Ascending aorta (tissue), 2 donors: ENCODE data around the gene ACTR5. TPM values are rescaled to one million over a fixed set of nuclear protein-coding genes. Genes with fewer than 3 reads are reported as not detected.
A peak's percentile ranks its signal among the peaks of the same experiment; 100 is the strongest.

Source experiments
- DNase-seq, 2 donors: peaks; one replicate each; pipeline ENCODE4 v3.0.0-alpha.2; 2019; ENCODE audit warnings: low spot score in 2 of 2
- H3K27ac ChIP-seq, 2 donors: fragments of 200-600 bp; sonication (generic); one replicate each; pipeline ENCODE4 v1.5.1; 2016 to 2017; ENCODE audit warnings: mild to moderate bottlenecking in 1 of 2
- H3K27me3 ChIP-seq: fragments of 200-600 bp; sonication (generic); one replicate; pipeline ENCODE4 v1.5.1; 2017
- H3K36me3 ChIP-seq, 2 donors: fragments of 200-600 bp; sonication (generic); one replicate each; pipeline ENCODE4 v1.5.1; 2016
- H3K4me1 ChIP-seq, 2 donors: fragments of 200-600 bp; sonication (generic); one replicate each; pipeline ENCODE4 v1.5.1; 2016 to 2017; ENCODE audit warnings: mild to moderate bottlenecking in 1 of 2
- H3K4me3 ChIP-seq, 2 donors: fragments of 200-600 bp; sonication (generic); one replicate each; pipeline ENCODE4 v1.5.1; 2016 to 2017; ENCODE audit warnings: mild to moderate bottlenecking in 1 of 2
- H3K9me3 ChIP-seq, 2 donors: fragments of 200-600 bp; sonication (generic); one replicate each; pipeline ENCODE4 v1.5.1; 2016
- intact Hi-C: fragments of 100-400 bp; cut with DNase I; formaldehyde crosslinking; loops from one replicate; pipeline ENCODE4 v1.15.1; 2023
- total RNA-seq: library from RNA; depleted of rRNA; stranded (reverse); fragments of >200 nt; gene quantifications from one replicate; pipeline ENCODE4 v1.1.0, GENCODE V29; 2016
- TF ChIP-seq, protein P1 (sequence below), 3 experiments: fragments of 200-600 bp in 2 of 3; fragments of 450-650 bp in 1 of 3; sonication (generic) in 2 of 3; IDR thresholded peaks; one replicate each; pipeline ENCODE4 v1.5.1; 2016 to 2019; ENCODE audit warnings: antibody characterized with exemption in 3 of 3, mild to moderate bottlenecking in 1 of 3, moderate library complexity in 1 of 3

ACTR5 gene
- total RNA-seq, result 5.9 TPM

DNA sequence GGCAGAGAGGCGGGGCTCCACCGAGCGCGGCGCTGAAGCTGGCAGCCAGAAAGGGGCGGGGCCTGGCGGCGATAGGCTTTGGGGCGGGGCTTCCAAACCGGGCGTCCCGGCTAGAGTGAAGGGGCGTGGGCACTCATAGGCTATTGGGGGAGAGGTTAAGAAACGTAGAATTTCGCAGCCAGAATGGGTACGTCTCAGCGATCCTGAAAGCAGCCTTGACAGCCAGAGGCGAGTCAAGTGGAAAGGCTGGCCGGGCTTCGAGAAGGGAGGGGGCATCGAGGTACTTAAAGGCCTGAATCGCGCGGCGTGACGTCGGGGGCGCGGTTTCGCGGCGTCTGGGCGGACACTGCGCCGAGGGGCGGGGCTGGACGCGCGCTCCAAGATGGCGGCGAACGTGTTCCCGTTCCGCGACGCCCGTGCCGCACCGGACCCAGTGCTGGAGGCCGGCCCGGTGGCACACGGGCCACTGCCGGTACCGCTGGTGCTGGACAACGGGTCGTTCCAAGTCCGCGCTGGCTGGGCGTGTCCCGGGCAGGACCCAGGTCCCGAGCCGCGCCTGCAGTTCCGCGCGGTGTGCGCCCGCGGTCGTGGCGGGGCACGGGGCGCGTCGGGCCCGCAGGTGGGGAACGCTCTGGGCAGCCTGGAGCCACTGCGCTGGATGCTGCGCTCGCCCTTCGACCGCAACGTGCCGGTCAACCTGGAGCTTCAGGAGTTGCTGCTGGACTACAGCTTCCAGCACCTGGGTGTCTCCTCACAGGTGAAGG lies at the start of gene ACTR5:
TSS of gene ACTR5 (plus strand) at position 364 of the 764 bp plus-strand sequence. CDS start at position 383, 19 bp downstream.
- Histone ChIP-seq H3K36me3 (no peaks in the 10 kb centered on the region), H3K27me3 (no peaks in the 10 kb centered on the region), H3K4me1 (peaks cover 0 to 4% of the 10 kb centered on the region in 2 donors), H3K9me3 (no peaks in the 10 kb centered on the region), H3K4me3 (peak within 1 kb of the TSS; percentile 79 to 82), H3K27ac (peak within 1 kb of the TSS; percentile 87 to 91)
- DNase-seq, result peak; percentile 50 to 94
- intact Hi-C loops, result loop anchor here (2.0 to 10.0 kb wide), 2 partner anchors 215 to 493 kb away; partner anchors contain the start of gene DHX35
- TF ChIP-seq, protein P1, sequence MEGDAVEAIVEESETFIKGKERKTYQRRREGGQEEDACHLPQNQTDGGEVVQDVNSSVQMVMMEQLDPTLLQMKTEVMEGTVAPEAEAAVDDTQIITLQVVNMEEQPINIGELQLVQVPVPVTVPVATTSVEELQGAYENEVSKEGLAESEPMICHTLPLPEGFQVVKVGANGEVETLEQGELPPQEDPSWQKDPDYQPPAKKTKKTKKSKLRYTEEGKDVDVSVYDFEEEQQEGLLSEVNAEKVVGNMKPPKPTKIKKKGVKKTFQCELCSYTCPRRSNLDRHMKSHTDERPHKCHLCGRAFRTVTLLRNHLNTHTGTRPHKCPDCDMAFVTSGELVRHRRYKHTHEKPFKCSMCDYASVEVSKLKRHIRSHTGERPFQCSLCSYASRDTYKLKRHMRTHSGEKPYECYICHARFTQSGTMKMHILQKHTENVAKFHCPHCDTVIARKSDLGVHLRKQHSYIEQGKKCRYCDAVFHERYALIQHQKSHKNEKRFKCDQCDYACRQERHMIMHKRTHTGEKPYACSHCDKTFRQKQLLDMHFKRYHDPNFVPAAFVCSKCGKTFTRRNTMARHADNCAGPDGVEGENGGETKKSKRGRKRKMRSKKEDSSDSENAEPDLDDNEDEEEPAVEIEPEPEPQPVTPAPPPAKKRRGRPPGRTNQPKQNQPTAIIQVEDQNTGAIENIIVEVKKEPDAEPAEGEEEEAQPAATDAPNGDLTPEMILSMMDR (IDR thresholded peaks at IDR 0.05), result no peak

DNA sequence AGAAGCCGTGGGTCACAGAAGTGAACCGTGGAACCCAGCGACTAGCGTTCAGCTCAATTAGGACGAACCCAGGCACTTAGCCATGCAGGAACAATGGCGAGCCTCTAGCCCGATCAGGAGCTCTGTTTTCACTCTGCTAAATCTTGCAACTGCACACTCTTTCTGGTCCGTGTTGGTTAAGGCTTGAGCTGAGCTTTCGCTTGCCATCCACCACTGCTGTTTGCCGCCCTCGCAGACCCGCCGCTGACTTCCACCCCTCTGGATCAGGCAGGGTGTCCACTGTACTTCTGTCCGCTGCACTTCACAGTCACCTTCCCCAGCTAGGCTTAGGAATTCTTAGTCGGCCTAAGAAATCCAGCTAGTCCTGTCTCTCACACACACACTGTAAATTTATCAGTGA lies 49.7 kb upstream of the ACTR5 start:
- Histone ChIP-seq H3K27me3 (no peaks in the 10 kb centered on the region), H3K27ac (no peak overlapping the region), H3K36me3 (no peaks in the 10 kb centered on the region), H3K4me3 (no peak overlapping the region), H3K9me3 (no peaks in the 10 kb centered on the region), H3K4me1 (no peaks in the 10 kb centered on the region)
- TF ChIP-seq, protein P1 (IDR thresholded peaks at IDR 0.05), result no peak
- intact Hi-C loops, result no loop called here
- DNase-seq, result no peak

DNA sequence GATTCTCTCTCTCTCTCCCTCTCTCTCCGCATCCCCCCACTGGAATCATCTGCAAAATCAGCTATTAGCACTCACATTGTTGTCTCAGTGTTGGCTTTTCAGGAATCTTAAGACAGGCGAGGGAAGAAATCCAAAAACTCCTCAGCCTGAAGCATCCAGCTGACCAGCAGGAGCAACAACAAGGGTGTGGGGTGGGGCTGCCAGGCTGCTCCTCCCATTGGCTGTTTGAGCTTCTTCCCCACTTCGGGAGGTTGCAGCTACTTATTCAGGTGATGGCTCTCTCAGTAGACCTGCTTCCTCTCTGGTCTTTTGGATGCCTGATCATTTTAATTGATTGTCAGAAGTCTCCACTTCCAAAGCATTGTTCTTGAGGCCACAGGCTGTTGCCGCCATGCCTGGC lies 48.1 kb upstream of the ACTR5 start:
- H3K4me3 ChIP-seq, result no peak overlapping the region
- no peak overlapping the region for H3K27ac ChIP-seq
- intact Hi-C loops, result no loop called here
- no peaks in the 10 kb centered on the region for H3K27me3 ChIP-seq
- H3K36me3 ChIP-seq, result no peaks in the 10 kb centered on the region
- no peak for DNase-seq
- H3K9me3 ChIP-seq, result no peaks in the 10 kb centered on the region
- TF ChIP-seq, protein P1 (IDR thresholded peaks at IDR 0.05), result no peak
- H3K4me1 ChIP-seq, result no peaks in the 10 kb centered on the region

DNA sequence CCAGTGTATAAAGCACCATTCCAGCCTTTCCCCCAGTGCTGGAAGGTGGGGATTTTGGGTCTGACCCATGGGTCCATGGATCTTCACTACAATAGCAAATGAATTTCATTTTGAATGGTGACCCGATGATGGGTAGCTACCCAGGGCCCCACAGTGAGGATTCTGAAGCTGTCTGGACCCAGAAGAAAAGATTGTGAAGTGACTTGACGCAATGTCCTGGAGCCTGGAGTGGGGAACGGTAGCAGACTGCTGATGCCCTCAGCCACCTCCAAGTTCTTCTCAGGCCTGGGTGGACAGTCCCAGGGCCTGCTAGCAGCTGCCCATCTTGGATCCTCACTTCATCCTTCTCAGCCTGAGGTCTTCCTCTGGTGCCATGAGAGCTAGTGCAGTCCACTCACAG lies 47.3 kb upstream of the ACTR5 start:
- DNase-seq, result no peak
- intact Hi-C loops, result no loop called here
- Histone ChIP-seq H3K9me3 (no peaks in the 10 kb centered on the region), H3K27me3 (no peaks in the 10 kb centered on the region), H3K4me3 (no peak overlapping the region), H3K36me3 (no peaks in the 10 kb centered on the region), H3K27ac (no peak overlapping the region), H3K4me1 (no peaks in the 10 kb centered on the region)
- TF ChIP-seq, protein P1 (IDR thresholded peaks at IDR 0.05), result no peak

DNA sequence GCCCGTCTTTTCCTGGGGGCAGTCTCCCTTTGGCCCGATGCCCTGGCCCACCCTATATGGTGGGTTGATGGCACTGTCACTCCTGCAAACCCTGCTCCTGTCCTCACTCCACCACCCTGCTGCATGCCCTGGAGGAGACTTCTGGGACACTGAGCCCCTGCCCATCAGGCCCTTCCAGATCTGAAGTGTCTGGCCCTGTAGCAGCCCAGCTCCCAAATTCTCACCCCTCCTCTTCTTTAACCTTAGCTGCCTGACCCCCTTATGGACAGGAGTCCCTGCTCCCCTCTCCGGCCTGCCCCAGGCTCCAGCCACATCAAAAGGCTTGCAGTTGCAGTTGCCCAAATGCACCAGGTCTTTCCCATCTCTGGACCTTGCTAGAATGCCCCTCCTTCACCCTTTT lies 44.7 kb upstream of the ACTR5 start:
- H3K27ac ChIP-seq, result no peak overlapping the region
- intact Hi-C loops, result no loop called here
- H3K9me3 ChIP-seq, result no peaks in the 10 kb centered on the region
- TF ChIP-seq, protein P1 (IDR thresholded peaks at IDR 0.05), result no peak
- no peaks in the 10 kb centered on the region for H3K4me1 ChIP-seq
- H3K36me3 ChIP-seq, result no peaks in the 10 kb centered on the region
- DNase-seq, result no peak
- no peaks in the 10 kb centered on the region for H3K27me3 ChIP-seq
- no peak overlapping the region for H3K4me3 ChIP-seq
